C1 segment of cervical spinal cord (tissue), 14 donors: ENCODE results near the gene SPG11.
"Not testable (repeated sequence)": the region's sequence is repeated elsewhere in the genome, so short reads cannot be mapped to it uniquely, and the experiment has no call there.

ENCODE experiments used
- DNase-seq, 14 donors: peaks; one replicate each; lab custom pipeline; 2025; lab: John Stamatoyannopoulos, UW

SPG11 gene

GRCh38 chr15:44566155-44566540 is 97.3 kb downstream of the SPG11 start:
- no peak for DNase-seq

GRCh38 chr15:44565387-44566154 is 97.9 kb downstream of the SPG11 start:
- DNase-seq, result no peak

DNA sequence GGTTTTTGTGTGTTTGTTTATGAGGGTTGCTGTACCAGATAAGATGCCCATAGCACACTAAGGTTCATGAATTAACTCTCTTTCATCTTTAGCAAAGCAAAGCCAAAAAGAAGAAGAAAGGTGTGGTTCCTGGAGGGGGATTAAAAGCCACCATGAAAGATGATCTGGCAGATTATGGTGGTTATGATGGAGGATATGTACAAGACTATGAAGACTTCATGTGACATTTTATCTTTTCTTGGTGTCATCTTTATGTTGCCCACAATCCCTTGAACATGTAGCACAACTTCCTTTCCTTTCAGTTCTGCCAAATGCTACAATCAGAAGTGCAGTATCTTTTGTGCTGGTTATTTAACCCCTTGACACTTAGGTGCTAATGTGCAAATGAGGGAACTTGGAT is 102.5 kb downstream of the SPG11 start:
- not testable (repeated sequence) for DNase-seq

DNA sequence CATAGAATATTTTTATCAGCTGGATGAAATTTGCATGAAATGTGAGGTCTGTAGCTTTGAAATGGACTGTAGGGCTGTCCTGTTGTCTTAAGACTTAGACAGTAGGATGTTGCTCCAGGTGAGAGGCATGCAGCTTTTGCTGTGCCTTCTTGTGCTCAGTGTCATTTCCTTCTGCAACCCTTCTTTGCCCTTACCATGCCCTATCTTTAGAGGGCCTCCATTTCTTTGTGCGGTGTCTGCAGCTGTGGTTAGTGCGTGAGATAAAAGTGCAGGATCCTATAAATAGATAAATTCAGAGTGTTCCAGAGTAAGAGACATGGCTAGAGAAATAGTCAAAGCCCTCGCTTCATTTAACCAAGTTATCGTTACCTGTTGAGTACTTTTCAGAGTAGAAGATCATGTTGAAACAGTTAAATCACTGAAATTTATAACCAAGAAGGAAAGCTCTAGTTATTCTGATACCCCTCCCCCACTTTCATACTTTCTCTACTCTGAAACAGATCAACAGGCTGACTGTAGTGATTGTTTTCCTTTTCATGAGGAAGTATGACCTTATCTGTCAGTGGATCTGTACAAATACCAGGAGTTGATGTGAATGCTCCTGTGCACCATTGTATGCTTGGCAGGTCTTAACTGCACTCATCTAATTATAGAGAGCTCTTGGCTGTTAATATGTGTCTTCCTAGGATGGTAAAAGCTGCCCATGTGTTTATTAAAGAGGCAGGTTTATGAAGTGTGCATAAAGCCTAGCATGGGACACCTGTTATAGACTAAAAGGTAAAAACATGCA is 108.3 kb downstream of the SPG11 start:
- DNase-seq, result no peak

GRCh38 chr15:44550734-44551133 is 112.7 kb downstream of the SPG11 start:
- DNase-seq, result no peak

GRCh38 chr15:44550256-44550655 is 113.2 kb downstream of the SPG11 start:
- DNase-seq, result peak in 1 of 14 donors; percentile 5

- not testable (repeated sequence) for DNase-seq
These were observed 114.3 kb downstream of the SPG11 start for GRCh38 chr15:44549152-44549551.

DNA sequence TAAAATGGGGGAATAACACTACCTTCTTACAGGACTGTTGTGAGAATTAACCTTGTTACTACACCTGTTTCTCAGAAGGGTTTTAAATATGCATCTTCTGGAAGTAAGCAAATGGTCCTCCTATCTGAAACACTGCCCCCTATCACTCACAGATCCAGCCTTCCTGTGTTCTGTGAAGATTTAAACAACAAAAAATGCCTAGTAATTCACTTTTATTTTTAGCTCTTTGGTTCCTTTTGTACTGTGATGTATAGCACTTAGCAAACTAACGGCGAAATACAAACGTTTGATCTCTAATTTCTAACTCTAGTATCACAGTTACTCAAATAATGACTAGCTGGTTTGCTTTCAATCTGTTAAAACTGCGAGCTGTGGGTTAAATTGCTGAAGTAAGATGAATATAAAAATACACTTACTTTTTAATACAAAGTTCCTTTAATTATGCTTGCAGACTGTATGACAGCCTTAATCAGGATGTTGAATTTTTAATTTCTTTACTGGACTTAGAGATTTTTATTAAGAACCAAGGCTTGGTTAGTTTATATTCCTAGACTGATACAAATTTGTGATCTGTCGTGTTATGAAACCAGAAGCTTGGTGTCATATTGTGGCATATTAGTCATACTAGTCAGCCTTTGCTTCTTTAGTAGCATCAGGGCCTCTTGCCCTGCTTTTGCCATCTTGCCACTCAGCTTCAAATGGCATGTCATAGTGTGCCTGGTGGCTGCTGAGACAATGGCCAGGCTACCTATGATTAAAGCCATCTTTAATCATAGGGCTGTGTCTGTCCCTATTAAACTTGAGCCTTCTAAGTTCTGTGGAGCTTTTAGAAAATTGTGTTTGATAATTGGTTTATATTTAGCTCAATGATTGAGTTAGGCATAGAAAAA is 117.3 kb downstream of the SPG11 start:
- DNase-seq, result no peak

GRCh38 chr15:44544745-44545144 is 118.7 kb downstream of the SPG11 start:
- not testable (repeated sequence) for DNase-seq

DNA sequence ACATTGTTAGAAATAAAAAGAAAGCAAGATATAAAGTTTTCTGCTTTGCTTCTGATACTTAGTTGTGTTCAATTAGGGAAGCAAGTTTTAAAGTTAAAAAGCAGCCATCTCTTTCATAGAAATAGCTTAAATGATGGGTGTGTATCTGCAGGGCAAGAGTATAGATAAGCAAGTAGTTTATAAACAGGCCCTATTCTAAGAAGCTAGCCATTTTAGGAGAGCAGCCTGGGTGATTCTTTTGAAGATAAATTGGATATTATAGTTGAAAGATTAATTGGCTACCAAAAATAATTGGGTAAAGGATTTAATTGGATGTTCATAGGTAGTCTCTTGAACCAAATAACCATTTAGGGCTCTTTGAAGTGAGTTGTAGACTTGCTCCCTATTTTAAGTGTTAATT is 120.9 kb downstream of the SPG11 start:
- DNase-seq, result no peak

- no peak for DNase-seq
These were observed 122.0 kb downstream of the SPG11 start for GRCh38 chr15:44541282-44541958.

DNA sequence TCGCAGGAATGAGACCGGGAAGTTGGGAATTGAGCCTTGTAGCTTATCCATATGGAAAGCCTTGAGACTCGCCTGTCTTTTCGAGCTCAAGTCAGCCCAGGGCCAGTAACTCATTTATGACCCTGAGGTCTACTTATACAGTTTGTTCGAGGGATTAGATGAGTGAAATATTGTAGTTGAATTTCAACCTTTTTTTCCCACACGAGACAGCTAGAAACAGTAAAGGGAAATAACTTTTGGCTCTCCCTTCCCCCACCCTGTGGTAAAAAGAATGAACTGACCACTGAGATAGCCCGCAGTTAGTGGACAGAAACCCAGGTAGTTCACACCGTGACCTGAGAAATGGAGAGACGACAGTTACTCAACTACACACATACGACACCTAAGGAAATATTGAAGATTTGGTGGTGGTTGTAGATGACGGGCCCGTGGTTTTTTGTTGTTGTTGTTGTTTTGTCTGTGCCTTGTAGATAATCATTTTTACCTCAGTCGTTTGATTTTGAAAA is 125.7 kb downstream of the SPG11 start:
- DNase-seq, result peak in 1 of 14 donors; percentile 45

DNA sequence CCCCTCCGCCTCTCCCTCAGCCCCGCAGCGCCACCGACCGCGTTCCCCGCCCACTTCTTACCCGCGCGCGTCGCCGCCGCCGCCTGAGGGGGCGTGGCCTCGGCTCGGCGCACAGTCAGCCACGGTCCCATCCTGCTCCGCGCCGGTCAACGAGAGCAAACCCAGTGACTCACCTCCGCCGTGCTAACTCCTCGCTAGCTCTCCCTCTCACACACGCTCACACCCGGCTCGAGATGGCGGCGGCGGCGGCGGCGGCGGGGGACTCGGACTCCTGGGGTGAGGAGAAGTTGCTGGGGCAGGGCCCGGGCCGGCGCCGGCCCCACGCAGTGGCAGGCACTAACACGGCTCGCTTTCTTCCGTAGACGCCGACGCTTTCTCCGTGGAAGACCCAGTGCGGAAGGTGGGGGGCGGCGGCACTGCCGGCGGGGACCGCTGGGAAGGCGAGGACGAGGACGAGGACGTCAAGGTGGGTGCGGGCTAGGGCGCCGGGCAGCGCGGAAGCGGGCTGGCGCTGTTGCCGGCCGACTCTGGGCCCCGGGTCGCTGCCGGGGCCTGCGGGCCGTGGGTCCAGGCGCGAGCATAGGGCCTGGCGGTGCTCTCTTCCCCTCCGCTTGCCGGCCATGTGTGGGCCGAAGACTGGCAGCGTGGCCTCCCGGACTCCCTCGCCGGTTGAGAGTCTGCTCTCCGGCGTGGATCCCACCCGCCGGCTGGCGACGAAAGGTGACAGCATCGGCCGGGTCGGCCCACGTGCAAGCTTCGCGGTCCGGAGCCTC is 126.3 kb downstream of the SPG11 start, which contains the start of gene EIF3J:
Gene EIF3J (plus strand): TSS at position 186 of the 773 bp plus-strand sequence. CDS start 48 bp downstream, at position 234.
- DNase-seq, result peak in 12 of 14 donors; percentile 55 to 98 (median 94)

DNA sequence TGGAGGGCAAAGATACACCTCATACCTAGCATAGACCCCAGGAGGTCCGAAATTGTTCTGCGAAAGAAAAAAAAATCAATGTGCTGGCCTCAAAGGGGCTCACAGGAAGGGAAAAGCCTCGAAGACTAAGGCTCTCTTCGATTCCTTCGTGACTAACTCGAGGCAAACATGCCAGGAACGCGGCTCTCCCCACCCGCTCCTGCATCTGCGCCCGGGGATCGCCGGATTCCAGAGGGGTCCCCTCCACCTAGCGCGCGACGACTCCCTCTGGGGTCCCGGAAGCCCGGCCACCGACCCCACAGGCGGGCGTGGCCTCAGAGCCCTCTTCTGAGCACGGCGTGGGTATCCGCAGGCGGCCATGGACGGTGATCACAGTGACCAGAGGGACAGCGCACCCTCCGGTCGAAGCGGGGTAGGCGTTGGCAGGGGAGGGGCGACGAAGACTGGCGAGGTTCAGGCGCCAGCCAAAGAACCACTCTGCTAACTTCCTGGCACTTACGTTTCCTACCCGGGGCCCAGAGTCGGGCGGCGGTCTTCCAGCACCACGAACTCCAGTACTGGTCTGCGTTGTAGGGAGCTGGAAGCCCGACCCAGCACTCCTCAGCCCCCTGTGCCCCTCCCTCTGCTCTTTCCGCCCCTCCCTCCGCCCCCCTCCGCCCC is 127.0 kb downstream of the SPG11 start:
- peak in 12 of 14 donors; percentile 55 to 98 (median 93) for DNase-seq

GRCh38 chr15:44535523-44536301 is 127.8 kb downstream of the SPG11 start:
- DNase-seq, result peak in 5 of 14 donors; percentile 28 to 56 (median 42)

- DNase-seq, result no peak
These were observed 128.4 kb downstream of the SPG11 start for GRCh38 chr15:44535092-44535491.

DNA sequence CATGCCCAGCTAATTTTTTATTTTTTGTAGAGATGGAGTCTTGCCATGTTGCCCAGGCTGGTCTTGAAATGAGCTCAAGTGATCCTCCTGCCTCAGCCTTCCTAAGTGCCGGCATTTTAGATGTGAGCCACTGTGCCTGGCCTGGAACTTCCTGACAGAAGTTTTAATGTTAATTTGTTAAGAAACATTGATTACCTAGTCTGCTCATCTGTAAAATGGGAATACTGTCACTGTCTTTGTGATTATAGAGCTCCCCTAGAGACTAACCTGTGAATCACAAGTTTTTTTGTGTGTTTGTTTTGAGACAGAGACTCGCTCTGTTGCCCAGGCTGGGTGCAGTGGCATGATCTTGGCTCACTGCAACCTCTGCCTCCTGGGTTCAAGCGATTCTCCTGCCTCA is 130.8 kb downstream of the SPG11 start:
- DNase-seq, result no peak

DNA sequence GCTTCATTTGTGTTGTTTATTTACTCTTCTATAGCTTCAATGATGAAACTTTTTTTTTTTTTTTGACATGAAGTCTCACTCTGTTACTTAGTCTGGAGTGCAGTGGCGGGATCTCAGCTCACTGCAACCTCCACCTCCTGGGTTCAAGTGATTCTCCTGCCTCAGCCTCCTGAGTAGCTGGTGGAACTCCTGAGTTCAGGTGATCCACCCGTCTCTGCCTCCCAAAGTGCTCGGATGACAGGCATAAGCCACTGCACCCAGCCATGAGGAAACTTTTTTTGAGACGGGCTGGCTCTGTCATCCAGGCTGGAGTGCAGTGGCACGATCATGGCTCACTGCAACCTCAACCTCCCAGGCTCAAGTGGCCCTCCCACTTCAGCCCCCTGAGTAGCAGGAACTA is 131.2 kb downstream of the SPG11 start:
- not testable (repeated sequence) for DNase-seq

- DNase-seq, result no peak
These were observed 132.8 kb downstream of the SPG11 start for GRCh38 chr15:44530653-44531052.
